ENCODE data around the gene PCSK5.
"Not testable (repeated sequence)": the region's sequence is repeated elsewhere in the genome, so short reads cannot be mapped to it uniquely, and the experiment has no call there.

Gene PCSK5

DNA sequence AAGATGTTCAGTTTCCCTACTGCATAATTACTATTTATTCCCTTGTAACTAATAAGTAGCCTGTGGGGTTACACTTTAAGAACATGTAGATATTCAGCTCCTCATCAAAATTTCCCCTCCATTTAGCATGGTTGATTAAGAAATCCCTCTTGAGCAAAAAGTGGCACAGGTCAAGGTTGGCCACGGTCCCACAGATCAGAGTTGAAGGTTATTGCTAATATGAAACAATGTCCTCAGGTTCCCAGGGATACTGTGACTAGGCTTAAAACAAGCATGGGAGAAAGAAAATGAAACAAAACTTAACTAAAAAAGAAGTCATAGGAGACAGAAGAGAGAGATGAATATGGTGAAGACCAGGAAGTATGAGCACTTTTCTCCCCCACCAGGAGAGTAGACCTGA lies 439.6 kb downstream of the PCSK5 start:
- DNase-seq, result no peak

DNA sequence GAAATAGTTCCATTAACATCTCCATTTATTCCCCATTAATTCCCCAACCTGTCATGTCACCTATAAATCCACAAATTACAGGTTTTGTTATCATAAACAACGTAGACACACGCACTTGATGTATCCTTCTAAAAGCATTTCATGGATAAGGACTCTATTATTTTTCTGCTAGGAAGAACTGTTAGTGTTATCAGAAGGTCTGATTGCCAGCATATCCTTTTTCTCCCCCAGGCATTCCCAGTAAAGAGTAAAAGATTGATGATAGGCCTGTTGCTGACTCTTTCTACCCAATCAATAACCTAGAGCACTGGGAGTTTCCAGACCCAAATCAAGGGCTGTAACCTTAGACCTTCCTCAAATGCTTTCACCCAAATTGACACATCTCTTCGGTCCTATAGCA lies 442.9 kb downstream of the PCSK5 start:
- no peak for DNase-seq

DNA sequence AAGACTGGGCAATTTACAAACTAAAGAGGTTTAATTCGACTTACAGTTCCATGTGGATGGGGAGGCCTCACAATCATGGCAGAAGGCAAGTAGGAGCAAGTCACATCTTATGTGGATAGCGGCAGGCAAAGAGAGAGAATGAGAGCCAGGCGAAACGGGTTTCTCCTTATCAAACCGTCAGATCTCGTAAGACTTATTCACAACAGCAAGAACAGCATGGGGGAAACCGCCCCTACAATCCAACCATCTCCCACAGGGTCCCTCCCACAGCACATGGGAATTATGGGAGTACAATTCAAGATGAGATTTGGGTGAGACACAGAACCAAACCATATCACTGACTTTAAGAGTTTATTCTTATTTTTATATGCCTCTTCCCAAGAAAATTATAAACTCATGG lies 443.5 kb downstream of the PCSK5 start:
- DNase-seq, result no peak

- no peak for DNase-seq
Observed at GRCh38 chr9:76336027-76336426, 445.6 kb downstream of the PCSK5 start.

DNA sequence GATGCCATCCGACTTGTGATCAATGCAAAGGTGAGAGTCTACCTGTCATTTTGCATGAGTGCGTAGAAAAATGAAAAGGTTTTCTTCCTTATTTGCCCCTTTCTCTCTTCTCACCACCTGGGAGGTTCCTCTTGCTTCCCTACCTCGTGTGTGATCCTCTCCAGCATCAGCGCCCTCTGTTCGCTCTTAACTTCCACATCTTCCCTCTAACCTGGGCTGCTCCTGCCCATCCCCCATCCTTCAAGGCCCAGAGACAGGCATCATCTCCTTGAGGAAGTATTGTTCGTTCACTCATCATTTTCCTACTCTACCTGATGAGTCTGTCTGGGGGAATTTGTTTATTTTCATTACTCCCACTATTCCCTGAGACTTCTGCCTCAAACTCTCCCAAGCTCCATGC lies 447.9 kb downstream of the PCSK5 start:
- no peak for DNase-seq

- DNase-seq, result no peak
Observed at GRCh38 chr9:76341616-76342015, 451.1 kb downstream of the PCSK5 start.

DNA sequence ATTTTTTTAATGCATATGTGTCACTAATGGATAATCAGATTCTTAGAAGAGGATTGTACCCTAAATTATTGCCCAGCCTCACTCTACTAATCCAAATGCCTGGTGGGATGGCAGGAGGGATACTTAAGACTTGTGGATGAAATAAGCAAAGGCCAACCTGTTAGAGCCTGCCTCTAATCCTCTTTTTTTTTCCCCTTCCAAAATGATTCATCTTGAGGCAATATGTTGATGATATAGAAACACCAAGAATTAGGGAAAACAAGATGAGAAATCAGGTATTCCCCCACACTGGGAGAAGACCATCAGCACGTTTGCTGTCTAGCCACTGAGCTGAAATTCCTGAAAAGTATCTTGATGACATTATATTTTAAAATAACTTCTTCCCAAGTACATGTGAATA lies 451.7 kb downstream of the PCSK5 start:
- DNase-seq, result no peak

DNA sequence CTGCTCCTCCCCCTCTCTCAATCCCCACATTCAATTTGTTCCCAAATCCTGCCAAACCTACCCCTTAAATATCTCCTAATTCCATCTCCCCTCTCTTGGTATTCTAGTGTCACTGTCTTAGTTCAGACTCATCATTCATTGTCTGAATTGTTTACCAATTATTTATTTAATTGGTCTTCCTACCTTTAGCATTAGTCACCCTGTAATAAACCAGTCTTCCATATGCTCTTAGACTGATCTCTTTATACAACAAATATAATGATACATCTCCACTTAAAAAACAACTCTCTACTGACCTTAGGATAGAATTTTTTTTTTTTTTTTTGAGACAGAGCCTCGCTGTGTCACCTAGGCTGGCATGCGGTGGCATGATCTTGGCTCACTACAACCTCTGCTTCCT lies 452.4 kb downstream of the PCSK5 start:
- no peak for DNase-seq

- no peak for DNase-seq
Observed at GRCh38 chr9:76349865-76350264, 459.4 kb downstream of the PCSK5 start.

- DNase-seq, result no peak
Observed at GRCh38 chr9:76351006-76351405, 460.5 kb downstream of the PCSK5 start.

GRCh38 chr9:76352026-76352620 lies 461.6 kb downstream of the PCSK5 start:
- DNase-seq, result no peak

DNA sequence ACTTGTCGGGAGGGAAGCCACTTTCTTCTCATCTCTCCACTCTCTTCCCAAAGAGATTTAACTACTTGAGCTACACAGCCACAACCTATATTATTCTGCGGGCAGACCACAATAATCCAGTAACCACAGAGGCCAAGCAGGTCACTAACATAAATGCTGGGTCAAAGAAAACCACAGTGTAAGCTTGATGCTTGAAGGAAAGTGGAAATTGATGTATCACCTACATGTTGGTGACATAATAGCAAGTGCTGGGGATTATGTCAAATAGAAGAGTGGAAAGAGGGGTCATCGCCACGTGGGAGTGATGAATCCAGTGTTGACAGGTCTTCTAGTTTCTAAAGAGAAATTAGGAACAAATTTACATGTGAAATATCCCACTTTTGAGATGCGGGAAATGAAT lies 462.8 kb downstream of the PCSK5 start:
- no peak for DNase-seq

DNA sequence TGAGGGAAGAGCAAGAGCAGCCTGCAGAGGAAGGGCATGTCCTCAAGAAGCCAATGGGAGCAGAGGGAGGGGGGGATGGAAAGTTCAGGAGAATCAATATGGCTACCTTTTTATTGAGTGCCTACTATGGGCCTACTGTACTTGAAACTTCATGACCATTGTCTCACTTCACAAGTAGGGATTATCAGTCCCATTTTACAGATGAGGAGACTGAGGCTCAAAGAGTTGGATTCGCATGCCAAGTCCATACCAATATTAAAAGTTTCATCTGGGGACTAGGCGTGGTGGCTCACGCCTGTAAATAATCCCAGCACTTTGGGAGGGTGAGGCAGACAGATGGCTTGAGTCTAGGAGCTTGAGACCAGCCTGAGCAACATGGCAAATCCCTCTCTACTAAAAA lies 463.7 kb downstream of the PCSK5 start:
- DNase-seq, result no peak

GRCh38 chr9:76355886-76356285 lies 465.4 kb downstream of the PCSK5 start:
- DNase-seq, result no peak

DNA sequence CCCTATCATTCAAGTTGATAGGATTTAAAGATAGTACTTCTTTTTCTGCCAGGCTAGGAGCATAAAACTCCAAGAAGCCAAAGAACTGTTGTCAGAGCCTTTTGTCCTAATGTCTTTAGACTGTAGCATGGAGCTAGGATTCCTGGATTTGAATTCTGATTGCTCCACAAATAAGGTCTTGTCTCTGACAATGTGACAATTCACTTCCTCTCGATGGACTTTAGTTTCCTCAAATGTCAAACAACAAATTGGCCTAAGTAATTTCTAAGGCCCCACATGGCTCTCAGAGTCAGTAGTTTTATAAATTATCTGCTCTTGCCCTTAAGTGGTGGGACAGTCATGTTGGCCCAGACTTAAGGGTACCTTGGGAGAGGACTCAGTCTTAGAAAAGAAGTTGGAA lies 467.1 kb downstream of the PCSK5 start:
- no peak for DNase-seq

DNA sequence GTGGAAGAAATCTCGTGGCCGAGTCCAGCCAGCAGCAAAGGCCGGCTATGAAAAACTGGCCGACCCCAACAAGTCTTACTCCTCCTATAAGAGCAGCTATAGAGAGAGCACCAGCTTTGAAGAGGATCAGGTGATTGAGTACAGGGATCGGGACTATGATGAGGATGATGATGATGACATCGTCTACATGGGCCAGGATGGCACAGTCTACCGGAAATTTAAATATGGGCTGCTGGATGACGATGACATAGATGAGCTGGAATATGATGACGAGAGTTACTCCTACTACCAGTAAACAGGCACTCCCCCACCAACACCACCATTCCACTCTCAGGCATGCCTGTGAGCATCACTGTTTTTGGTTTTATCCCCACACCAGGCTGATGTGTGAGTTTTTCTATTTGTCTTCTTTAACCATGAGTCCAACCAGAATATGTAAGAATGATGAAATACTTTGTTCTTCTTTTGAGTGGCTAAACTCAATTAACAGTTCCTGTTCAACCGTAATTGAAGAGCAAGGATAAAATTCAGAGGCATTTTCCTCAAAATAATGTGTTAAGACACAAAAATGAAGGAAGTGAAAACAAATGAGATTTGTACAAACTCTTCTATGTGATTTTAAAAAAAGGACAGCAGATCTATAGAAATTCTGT lies 468.3 kb downstream of the PCSK5 start:
- DNase-seq, result no peak

GRCh38 chr9:76359365-76359764 lies 468.9 kb downstream of the PCSK5 start:
- no peak for DNase-seq

- no peak for DNase-seq
Observed at GRCh38 chr9:76359766-76360165, 469.3 kb downstream of the PCSK5 start.

DNA sequence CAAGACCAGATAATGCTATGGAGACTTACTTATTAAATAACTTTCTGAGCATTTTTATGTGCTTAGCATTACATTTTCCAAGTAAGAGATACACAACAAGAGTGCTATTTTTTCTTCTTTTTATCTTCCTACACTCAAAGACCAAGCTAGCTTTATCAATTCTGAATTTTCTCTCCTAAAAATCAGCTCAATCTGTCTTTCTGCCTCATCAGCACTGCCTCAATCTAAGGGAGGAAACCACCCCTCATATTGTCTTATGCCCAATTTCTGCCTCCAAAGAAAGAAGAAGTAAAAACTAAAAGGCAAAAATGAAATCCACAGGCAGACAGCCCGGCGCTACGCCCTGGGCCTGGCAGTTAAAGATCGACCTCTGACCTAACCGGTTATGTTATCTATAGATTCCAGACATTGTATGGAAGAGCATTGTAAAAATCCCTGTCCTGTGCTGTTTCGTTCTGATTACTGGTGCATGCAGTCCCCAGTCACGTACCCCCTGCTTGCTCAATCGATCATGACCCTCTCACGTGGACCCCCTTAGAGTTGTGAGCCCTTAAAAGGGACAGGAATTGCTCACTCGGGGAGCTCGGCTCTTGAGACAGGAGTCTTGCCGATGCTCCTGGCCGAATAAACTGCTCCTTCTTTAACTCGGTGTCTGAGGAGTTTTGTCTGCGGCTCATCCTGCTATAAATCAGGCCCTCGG lies 472.0 kb downstream of the PCSK5 start:
- not testable (repeated sequence) for DNase-seq

- no peak for DNase-seq
Observed at GRCh38 chr9:76363032-76363395, 472.5 kb downstream of the PCSK5 start.

DNA sequence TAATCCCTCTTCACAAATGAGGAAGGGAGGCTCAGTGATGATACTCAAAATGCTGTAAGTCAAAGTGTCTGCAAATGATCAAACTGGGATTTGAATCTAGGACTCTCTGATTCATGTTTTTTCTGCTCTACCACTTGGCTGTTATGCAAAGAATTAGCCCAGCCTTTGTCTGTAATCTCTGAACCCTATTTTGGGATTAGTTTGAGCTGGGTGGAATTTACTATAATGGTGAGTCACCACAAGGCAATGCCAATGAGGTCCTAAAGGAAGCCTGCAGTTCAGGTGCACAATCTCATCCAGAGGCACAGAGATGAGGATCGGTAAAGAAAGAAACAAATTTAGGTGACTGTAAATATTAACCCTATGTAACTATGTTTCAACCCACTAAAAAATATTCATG lies 474.6 kb downstream of the PCSK5 start:
- DNase-seq, result no peak

- no peak for DNase-seq
Observed at GRCh38 chr9:76366275-76366674, 475.8 kb downstream of the PCSK5 start.

GRCh38 chr9:76369583-76369982 lies 479.1 kb downstream of the PCSK5 start:
- DNase-seq, result peak; percentile 82 to 95

- DNase-seq, result no peak
Observed at GRCh38 chr9:76370396-76371023, 480.0 kb downstream of the PCSK5 start.
